CD4-positive, CD25-positive, alpha-beta regulatory T cell (primary cell): Measurements from ENCODE around the gene TRAF3. TPM values are rescaled to one million over a fixed set of nuclear protein-coding genes. Genes with fewer than 3 reads are reported as not detected.

ENCODE experiments used
- ATAC-seq, 2 donors: fragments of 150-1000 bp; cut with Tn5 transposase; one replicate each; pipeline ENCODE4 v1.10.0; 2021; ENCODE audit warnings: low read depth in 2 of 2, moderate number of reproducible peaks in 2 of 2, moderate library complexity in 1 of 2
- DNase-seq, 3 donors: peaks; one replicate each; pipeline versions ENCODE4 v3.0.0 to v3.0.0-alpha.2; 2012 to 2022; ENCODE audit warnings: mixed read lengths in 1 of 3
- H3K27ac ChIP-seq: one replicate; pipeline ENCODE4 v1.7.0; 2013; ENCODE audit warnings: mild to moderate bottlenecking, low read length; ENCODE audit not compliant: insufficient read depth, poor library complexity, severe bottlenecking
- H3K27me3 ChIP-seq: one replicate; pipeline ENCODE4 v1.7.0; 2013; ENCODE audit warnings: low read length; ENCODE audit not compliant: control insufficient read depth, insufficient read depth
- H3K36me3 ChIP-seq: one replicate; pipeline ENCODE4 v1.7.0; 2013; ENCODE audit warnings: mild to moderate bottlenecking, low read length, moderate library complexity; ENCODE audit not compliant: control insufficient read depth, insufficient read depth
- H3K4me1 ChIP-seq: 2 replicates; pipeline ENCODE4 v1.7.0; 2013; ENCODE audit warnings: mild to moderate bottlenecking, low read length; ENCODE audit not compliant: insufficient read depth, control insufficient read depth, poor library complexity, severe bottlenecking
- H3K4me3 ChIP-seq: one replicate; pipeline ENCODE4 v1.7.0; 2013; ENCODE audit warnings: low read depth, mild to moderate bottlenecking, low read length, moderate library complexity
- H3K9me3 ChIP-seq, 2 experiments: 1 replicate in 1 of 2; 2 replicates in 1 of 2; pipeline ENCODE4 v1.7.0; 2013; ENCODE audit warnings: low read length in 2 of 2, mild to moderate bottlenecking in 1 of 2, moderate library complexity in 1 of 2; ENCODE audit not compliant: control insufficient read depth in 2 of 2
- H3K27ac Mint-ChIP-seq, 3 donors: one replicate each; pipeline ENCODE4 v1.8.0; 2020 to 2022; ENCODE audit warnings: mild to moderate bottlenecking in 3 of 3, mixed read lengths in 3 of 3, moderate library complexity in 2 of 3
- H3K27me3 Mint-ChIP-seq: one replicate; pipeline ENCODE4 v1.8.0; 2022; ENCODE audit warnings: mild to moderate bottlenecking, mixed read lengths
- H3K36me3 Mint-ChIP-seq: one replicate; pipeline ENCODE4 v1.8.0; 2020; ENCODE audit warnings: mixed read lengths
- H3K4me1 Mint-ChIP-seq, 4 donors: one replicate each; pipeline ENCODE4 v1.8.0; 2020 to 2022; ENCODE audit warnings: mixed read lengths in 4 of 4, mild to moderate bottlenecking in 1 of 4
- H3K4me3 Mint-ChIP-seq, 4 donors: one replicate each; pipeline ENCODE4 v1.8.0; 2020 to 2022; ENCODE audit warnings: mild to moderate bottlenecking in 4 of 4, mixed read lengths in 4 of 4, moderate library complexity in 3 of 4
- H3K9me3 Mint-ChIP-seq, 7 donors: one replicate each; pipeline ENCODE4 v1.8.0; 2020 to 2022; ENCODE audit warnings: mixed read lengths in 7 of 7, mild to moderate bottlenecking in 3 of 7, moderate library complexity in 2 of 7
- polyA plus RNA-seq, 4 donors: library from polyadenylated mRNA; unstranded; fragments of 300-500 nt; fragmentation: Illumina TruSeq; gene quantifications; one replicate each; pipeline ENCODE4 v1.2.3, GENCODE V29; 2021
- total RNA-seq: library from RNA; stranded (reverse); gene quantifications from one replicate; pipeline ENCODE4 v1.2.3, GENCODE V29; 2022

The TRAF3 gene
- total and polyA plus RNA-seq, 5 donors from 2014 or later: 17.7 to 71.2 (median 22.5) TPM

GRCh38 chr14:102840771-102841528 lies 63.7 kb downstream of the TRAF3 start:
- ATAC-seq: no peak
- Mint-ChIP-seq H3K9me3 (no peaks in the 10 kb centered on the region), H3K36me3 (peaks cover 30% of the 10 kb centered on the region), H3K27me3 (no peaks in the 10 kb centered on the region), H3K27ac (peak overlapping the region in 1 of 3 donors; percentile 92), H3K4me3 (no peak overlapping the region), H3K4me1 (peaks cover 10 to 32% (median 22%) of the 10 kb centered on the region in 4 donors)
- no peaks in the 10 kb centered on the region for H3K9me3 ChIP-seq
- H3K27me3 ChIP-seq: no peaks in the 10 kb centered on the region
- no peaks in the 10 kb centered on the region for H3K36me3 ChIP-seq
- H3K27ac ChIP-seq: no peak overlapping the region
- DNase-seq: no peak
- H3K4me1 ChIP-seq: no peaks in the 10 kb centered on the region
- no peak overlapping the region for H3K4me3 ChIP-seq

- Histone ChIP-seq H3K4me1 (no peaks in the 10 kb centered on the region), H3K9me3 (no peaks in the 10 kb centered on the region), H3K27me3 (no peaks in the 10 kb centered on the region), H3K27ac (no peak overlapping the region), H3K36me3 (peaks cover 9% of the 10 kb centered on the region), H3K4me3 (no peak overlapping the region)
- no peak for DNase-seq
- no peaks in the 10 kb centered on the region for H3K27me3 Mint-ChIP-seq
- peaks cover 4 to 25% (median 18%) of the 10 kb centered on the region in 4 donors for H3K4me1 Mint-ChIP-seq
- no peaks in the 10 kb centered on the region for H3K9me3 Mint-ChIP-seq
- peak overlapping the region; percentile 16 to 89 (median 39) for H3K27ac Mint-ChIP-seq
- ATAC-seq: no peak
- H3K36me3 Mint-ChIP-seq: peaks cover 14% of the 10 kb centered on the region
- no peak overlapping the region for H3K4me3 Mint-ChIP-seq
Measured at GRCh38 chr14:102848830-102849525, 71.7 kb downstream of the TRAF3 start.

DNA sequence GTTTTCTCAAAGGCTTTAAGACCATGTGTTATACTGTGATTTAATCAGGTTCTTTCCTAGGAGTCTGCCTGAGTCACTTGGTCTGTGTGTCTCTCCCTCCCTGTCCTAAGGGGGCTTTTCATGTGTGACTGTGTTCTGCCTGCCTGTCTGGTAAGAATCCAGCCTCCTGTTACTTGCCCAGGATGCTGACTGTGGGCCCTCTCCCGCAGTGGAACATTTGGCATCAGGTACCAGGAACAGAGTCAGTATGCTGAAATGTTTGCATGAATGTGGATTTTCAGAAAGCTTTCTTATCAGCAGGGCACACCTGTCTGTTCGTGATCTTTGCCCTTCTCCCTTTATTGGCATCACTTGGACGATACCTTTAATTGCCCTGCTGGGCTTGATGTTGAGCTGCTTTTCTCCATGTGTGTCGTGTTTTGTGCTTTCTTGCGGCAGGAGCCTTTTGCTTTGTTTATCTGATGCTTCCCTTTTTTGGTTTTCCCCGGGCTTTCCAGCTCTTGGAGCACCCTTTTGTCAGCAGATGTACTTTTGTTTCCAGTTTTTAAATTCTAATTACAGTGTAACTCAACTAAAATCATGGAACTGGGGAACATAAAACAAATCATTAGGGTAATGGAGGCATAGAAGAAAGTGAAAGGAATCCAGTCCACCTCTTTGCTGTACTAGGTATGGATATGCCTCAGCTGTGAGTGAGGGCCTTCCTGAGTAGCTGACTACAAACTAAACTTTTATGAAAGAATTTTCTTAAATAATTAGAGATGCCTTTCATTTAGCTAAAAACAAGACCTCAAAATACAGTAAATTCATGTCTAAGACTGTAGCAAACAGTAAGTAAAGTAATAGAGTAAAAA lies 72.5 kb downstream of the TRAF3 start:
- Mint-ChIP-seq H3K27ac (peak overlapping the region; percentile 16 to 89 (median 39)), H3K36me3 (peaks cover 15% of the 10 kb centered on the region), H3K27me3 (no peaks in the 10 kb centered on the region), H3K9me3 (no peaks in the 10 kb centered on the region), H3K4me3 (no peak overlapping the region), H3K4me1 (peaks cover 5 to 28% (median 19%) of the 10 kb centered on the region in 4 donors)
- no peak overlapping the region for H3K4me3 ChIP-seq
- peak in 1 of 2 donors; percentile 45 for ATAC-seq
- no peaks in the 10 kb centered on the region for H3K9me3 ChIP-seq
- DNase-seq: no peak
- H3K27me3 ChIP-seq: no peaks in the 10 kb centered on the region
- peaks cover 9% of the 10 kb centered on the region for H3K36me3 ChIP-seq
- H3K27ac ChIP-seq: no peak overlapping the region
- H3K4me1 ChIP-seq: peaks cover 3% of the 10 kb centered on the region

DNA sequence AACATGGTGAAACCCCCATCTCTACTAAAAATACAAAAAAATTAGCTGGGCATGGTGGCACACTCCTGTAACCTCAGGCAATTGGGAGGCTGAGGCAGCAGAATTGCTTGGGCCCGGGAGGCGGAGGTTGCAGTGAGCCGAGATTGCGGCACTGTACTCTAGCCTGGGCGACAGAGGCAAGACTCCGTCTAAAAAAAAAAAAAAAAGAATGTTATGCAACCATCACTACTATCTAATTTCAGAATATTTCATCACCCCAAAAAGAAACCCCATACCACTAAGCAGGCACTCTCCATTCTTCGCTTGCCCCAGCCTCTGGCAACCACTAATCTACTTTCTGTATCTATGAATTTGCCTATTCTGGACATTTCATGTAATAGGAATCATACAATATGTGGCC lies 76.4 kb downstream of the TRAF3 start:
- H3K27ac ChIP-seq: no peak overlapping the region
- no peaks in the 10 kb centered on the region for H3K9me3 ChIP-seq
- Mint-ChIP-seq H3K4me1 (peaks cover 10 to 37% (median 33%) of the 10 kb centered on the region in 4 donors), H3K9me3 (peaks cover 0 to 1% (median 0%) of the 10 kb centered on the region in 7 donors), H3K4me3 (no peak overlapping the region), H3K27me3 (no peaks in the 10 kb centered on the region), H3K27ac (peak overlapping the region in 1 of 3 donors; percentile 75), H3K36me3 (peaks cover 24% of the 10 kb centered on the region)
- ATAC-seq: no peak
- DNase-seq: no peak
- H3K4me3 ChIP-seq: no peak overlapping the region
- H3K4me1 ChIP-seq: peaks cover 3% of the 10 kb centered on the region
- no peaks in the 10 kb centered on the region for H3K27me3 ChIP-seq
- peaks cover 10% of the 10 kb centered on the region for H3K36me3 ChIP-seq

- H3K27ac Mint-ChIP-seq: peak overlapping the region in 2 of 3 donors; percentile 20 to 75
- H3K9me3 ChIP-seq: no peaks in the 10 kb centered on the region
- H3K9me3 Mint-ChIP-seq: peaks cover 0 to 1% (median 0%) of the 10 kb centered on the region in 7 donors
- peaks cover 3% of the 10 kb centered on the region for H3K4me1 ChIP-seq
- no peak overlapping the region for H3K4me3 ChIP-seq
- ATAC-seq (no peak), DNase-seq (peak in 1 of 3 donors; percentile 45)
- H3K27me3 ChIP-seq: no peaks in the 10 kb centered on the region
- peaks cover 11% of the 10 kb centered on the region for H3K36me3 ChIP-seq
- H3K36me3 Mint-ChIP-seq: peaks cover 26% of the 10 kb centered on the region
- H3K27ac ChIP-seq: no peak overlapping the region
- no peaks in the 10 kb centered on the region for H3K27me3 Mint-ChIP-seq
- no peak overlapping the region for H3K4me3 Mint-ChIP-seq
- peaks cover 10 to 34% (median 32%) of the 10 kb centered on the region in 4 donors for H3K4me1 Mint-ChIP-seq
Measured at GRCh38 chr14:102854091-102854703, 76.9 kb downstream of the TRAF3 start.

DNA sequence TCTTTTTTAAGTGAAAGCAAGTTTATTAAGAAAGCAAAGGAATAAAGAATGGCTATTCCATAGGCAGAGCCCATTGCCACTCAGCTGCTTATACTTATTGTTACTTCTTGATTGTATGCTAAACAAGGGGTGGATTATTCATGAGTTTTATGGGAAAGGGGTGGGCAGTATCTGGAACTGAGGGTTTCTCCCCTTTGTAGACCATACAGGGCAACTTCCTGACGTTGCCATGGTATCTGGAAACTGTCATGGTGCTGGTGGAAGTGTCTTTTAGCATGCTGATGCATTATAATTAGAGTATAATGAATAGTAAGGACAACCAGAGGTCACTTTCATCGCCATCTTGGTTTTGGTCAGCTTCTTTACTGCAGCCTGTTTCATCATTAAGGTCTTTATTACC lies 78.9 kb downstream of the TRAF3 start:
- no peak overlapping the region for H3K27ac ChIP-seq
- peaks cover 3% of the 10 kb centered on the region for H3K4me1 ChIP-seq
- no peak for DNase-seq
- H3K27ac Mint-ChIP-seq: peak overlapping the region in 1 of 3 donors; percentile 74
- peaks cover 16 to 38% (median 30%) of the 10 kb centered on the region in 4 donors for H3K4me1 Mint-ChIP-seq
- no peaks in the 10 kb centered on the region for H3K27me3 Mint-ChIP-seq
- H3K36me3 ChIP-seq: peaks cover 12% of the 10 kb centered on the region
- peaks cover 0 to 2% of the 10 kb centered on the region in 2 experiments for H3K9me3 ChIP-seq
- no peak for ATAC-seq
- H3K4me3 ChIP-seq: no peak overlapping the region
- H3K9me3 Mint-ChIP-seq: peaks cover 0 to 8% (median 1%) of the 10 kb centered on the region in 7 donors
- no peaks in the 10 kb centered on the region for H3K27me3 ChIP-seq
- peaks cover 42% of the 10 kb centered on the region for H3K36me3 Mint-ChIP-seq
- H3K4me3 Mint-ChIP-seq: no peak overlapping the region

DNA sequence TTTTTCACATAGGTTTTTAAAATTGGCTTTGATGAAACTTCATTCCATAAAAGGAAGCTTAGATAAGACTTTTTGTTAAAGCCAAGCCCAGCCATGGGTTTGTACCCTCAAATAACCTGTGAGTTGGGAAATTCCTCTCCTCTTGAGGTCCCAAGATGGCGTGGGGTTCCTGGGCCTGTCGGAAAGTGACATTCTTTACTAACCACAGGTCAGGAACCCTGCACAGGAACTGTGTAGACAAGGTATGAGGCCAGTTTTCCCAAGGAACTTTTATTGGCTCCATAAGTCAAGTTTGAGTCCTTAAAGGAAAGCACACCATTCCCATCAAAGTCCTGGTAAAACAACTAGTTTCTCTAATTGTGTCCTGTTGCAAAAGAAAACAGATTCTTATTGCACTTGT lies 80.2 kb downstream of the TRAF3 start:
- H3K27ac ChIP-seq: no peak overlapping the region

More for the DNA sequence above, 80.2 kb downstream of the TRAF3 start:
- H3K9me3 Mint-ChIP-seq: peaks cover 0 to 17% (median 5%) of the 10 kb centered on the region in 7 donors
- H3K4me1 ChIP-seq: peaks cover 3% of the 10 kb centered on the region
- H3K4me1 Mint-ChIP-seq: peaks cover 17 to 38% (median 28%) of the 10 kb centered on the region in 4 donors
- H3K36me3 ChIP-seq: peaks cover 15% of the 10 kb centered on the region
- ATAC-seq (no peak), DNase-seq (no peak)
- peaks cover 48% of the 10 kb centered on the region for H3K36me3 Mint-ChIP-seq
- no peak overlapping the region for H3K27ac Mint-ChIP-seq
- H3K9me3 ChIP-seq: peaks cover 6 to 15% of the 10 kb centered on the region in 2 experiments
- no peak overlapping the region for H3K4me3 ChIP-seq
- no peaks in the 10 kb centered on the region for H3K27me3 Mint-ChIP-seq
- no peak overlapping the region for H3K4me3 Mint-ChIP-seq
- H3K27me3 ChIP-seq: no peaks in the 10 kb centered on the region
